HL-60/S4 treated with phorbol 12-myristate 13-acetate at 8.2 ng/mL for 4 days and 3 days (cell line): Measurements from ENCODE around the gene LRP4.

ENCODE experiments used
- in situ Hi-C: fragments of 300-500 bp; cut with MboI; formaldehyde crosslinking; loops from 2 replicates; pipeline ENCODE4 v1.15.0; 2022; ENCODE audit warnings: low sequenced_read_pairs

Gene LRP4

DNA sequence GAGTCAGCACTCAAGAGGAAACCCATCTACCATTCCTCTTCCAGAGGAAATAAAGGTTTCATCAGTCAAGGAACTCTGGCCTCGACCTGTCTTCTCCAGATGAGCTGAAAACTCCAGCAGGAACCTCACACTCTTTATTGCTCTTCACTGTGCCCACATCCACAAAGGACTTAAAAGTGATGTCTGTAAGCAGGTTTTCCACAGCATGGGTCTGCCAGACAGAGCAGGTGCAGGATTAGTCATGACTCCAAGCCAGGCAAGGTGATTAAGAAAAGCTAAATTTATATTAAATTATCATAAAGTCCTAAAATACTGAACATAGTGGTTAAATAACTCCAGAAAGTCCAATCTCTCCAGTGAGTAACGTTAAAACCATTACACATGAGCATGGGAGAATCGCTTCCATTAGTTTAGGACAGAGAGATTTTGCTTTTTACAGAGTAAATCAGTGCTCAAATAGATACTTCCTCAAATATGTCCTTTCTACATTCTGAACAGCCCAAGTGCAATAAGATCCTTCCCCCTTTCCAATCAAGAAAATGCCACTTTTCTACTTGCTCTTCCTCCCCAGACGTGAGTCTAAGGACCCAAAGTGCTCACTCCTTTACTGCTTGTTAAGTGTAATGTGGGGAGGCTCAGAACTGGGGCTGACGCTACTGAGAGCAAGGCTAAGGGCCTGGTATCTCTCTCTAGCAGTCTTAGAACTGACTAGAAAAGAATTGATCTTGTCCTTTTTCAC, 61.6 kb downstream of the LRP4 start:
- in situ Hi-C loops = no loop called here

DNA sequence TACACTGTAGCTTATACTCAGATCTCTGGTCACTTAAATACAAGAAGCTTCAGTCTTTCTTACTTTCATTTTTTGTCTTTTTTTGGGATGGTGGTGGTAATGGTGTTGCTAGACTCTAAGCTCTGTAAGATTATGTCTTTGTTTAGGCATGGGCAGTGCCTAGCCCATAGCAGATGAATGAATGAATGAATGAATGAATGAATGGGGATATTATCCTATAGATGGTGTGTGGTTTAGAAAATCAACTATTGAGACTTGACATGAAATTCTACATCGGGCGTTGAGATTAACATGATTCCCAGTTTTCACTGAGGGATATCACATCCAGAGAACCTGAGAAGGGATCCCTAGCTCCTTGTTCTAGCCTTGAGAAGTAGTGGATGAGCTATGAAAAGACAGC, 62.5 kb downstream of the LRP4 start:
- in situ Hi-C loops = no loop called here

DNA sequence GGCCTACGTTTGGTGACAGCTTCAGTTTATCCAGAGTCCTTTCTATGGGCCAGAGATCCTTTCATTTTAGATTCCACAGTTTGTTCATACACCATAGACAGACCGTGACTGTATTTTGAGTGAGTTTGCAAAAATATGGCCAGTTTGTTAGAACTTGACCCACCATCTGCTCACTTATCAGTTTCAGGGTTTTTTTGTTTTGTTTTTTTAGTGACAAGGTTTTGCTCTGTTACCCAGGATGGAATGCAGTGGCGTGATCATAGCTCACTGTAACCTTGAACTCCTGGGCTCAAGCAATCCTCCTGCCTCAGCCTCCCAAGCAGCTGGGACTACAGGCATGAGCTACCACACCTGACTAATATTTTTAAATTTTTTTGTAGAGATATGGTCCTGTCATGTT, 63.2 kb downstream of the LRP4 start:
- in situ Hi-C loops = no loop called here

DNA sequence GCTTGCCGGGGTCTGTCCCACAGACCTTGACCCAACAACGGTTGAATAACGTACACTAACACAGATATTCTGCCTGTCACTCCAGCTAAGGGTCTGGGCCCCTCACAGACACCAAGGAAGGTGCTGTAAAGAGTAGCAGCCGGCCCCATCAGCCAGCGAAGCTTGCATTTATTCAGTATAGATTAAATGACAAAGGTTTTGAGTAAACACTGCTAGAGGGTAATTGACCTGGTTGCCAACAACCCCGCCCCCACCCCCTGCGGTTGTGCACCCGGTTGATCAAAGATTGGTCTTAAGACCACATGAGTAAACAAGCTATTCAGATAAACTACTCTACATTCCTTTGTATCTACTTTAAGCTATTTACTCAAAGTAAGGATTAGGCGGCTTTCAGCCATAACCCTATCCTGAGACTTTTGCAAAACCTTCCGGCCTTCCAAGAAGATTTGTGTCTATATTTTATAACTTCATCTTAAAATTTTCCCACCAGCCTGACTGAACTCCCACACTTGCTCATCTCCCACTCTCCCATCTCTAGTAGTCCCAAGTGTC, 67.4 kb downstream of the LRP4 start:
- in situ Hi-C loops = no loop called here

DNA sequence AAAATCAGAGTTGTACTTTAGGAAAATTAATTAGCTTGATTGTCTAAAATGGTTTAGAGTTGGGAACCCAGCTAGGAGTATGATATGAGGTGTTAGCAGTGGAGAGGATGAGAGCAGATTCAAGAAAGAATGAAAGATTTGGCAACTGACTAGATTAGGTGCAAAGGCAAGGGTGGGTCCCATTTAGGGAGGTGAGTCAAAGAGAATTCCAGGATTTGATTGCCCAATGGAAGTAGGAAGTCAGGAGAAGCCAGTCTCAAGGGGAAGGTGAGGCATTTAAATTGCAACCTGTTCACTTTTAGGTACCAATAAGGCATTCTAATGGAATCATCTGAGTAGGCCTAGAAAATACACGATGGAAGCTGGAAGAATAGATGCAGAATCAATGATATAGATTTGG, 68.7 kb downstream of the LRP4 start:
- in situ Hi-C loops = no loop called here

DNA sequence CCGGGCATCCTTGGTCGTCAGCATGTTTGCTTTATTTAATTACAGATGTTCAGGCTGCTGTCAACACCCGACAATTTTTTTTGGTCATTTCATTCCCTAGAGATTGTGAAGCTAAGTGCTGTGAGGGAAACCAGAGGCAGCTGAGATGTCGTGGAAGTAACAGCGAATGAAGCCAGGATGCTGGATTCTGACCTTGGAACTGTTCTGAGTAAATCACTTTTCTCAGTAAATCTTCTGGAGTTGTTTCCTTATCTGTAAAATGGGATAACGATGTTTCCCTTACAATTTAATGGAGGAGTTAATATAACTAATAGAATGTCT, 71.9 kb downstream of the LRP4 start:
- in situ Hi-C loops = no loop called here

DNA sequence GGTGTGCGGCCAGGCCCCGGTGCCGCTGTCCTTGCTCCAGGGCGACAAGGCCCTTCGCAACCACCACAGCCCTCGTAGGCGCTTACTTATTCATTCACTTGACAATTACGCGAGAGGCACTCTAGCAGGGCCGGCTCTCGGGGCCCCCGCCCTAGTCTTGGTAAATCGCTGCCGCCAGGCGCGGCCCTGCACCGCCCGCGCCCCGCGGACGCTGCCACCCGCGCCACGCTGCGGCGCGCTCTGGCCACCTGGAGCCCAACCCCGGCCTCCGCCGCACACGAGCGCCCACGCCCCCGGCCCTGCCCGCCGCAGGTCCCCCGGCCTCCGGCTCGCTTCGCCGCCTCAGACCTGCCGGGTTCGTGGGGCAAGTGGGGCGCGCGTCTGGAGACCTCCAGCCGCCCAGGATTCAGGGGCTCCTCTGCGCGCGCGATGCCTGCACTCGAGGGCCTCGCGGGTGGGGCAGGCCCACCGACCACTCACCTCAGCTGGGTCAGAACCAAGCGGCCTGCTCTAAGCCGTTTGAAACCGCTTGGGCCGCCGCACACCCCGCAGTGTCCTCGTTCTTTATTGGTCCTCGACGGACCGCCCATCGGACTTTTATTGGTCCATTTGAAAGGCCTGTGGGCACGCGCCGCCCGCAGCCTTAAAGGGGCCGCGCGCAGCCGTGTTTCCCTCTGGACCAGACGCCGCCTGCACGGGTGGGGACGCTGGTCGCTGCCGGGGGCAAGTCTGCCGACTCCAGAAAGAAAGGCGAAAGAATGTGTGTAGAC, 72.4 kb downstream of the LRP4 start, which contains the start of gene CKAP5:
Gene CKAP5, minus strand, starts transcription at position 541 of the 770 bp plus-strand sequence. CDS start 25,049 bp downstream, outside the sequence.
- in situ Hi-C loops = no loop called here

DNA sequence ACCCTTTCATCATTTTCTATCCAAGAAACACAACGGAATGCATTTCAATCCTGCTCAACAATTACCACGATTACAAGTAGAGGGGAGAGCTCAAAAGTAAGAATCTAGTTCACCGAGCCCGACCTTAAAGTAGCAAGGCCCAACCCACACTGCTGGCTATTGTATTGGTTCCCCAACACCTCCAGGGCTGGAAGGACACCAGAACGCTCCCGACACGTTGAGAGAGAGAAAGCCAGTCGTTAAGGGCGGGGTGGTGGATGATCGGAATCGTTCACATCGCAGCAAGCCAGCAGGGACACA, 73.0 kb downstream of the LRP4 start:
- in situ Hi-C loops = no loop called here

DNA sequence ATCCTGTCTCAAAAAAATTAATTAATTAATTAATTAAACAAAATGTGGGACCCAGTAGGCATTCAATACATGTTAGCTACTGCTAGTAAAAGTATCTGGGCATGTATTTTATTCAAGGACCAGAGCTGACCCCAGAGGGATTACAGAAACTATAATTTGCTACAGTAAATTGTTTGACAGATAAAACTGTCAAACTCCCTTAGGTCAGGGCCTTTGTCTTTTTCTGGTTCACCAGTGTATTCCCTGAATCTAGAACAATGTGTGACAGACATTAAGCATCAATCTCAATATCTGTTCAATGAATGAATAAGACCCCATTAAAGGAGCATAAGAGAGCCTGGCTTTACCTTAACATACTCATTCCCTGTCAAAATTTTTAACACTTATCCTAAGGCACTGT, 78.2 kb downstream of the LRP4 start:
- in situ Hi-C loops = no loop called here

DNA sequence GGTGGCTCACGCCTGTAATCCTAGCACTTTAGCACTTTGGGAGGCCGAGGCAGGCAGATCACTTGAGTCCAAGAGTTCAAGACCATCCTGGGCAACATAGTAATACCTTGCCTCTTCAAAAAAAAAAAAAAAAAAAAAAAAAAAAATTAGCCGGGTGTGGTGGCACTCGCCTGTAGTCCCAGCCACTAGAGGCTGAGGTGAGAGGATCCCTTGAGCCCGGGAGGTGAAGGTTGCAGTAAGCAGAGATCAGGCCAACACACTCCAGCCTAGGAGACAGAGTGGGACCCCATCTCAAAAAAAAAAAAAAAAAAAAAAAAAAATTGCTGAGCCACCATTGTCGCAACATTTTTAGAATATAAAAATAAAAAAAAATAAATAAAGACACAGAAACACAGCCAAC, 79.8 kb downstream of the LRP4 start:
- in situ Hi-C loops = no loop called here

DNA sequence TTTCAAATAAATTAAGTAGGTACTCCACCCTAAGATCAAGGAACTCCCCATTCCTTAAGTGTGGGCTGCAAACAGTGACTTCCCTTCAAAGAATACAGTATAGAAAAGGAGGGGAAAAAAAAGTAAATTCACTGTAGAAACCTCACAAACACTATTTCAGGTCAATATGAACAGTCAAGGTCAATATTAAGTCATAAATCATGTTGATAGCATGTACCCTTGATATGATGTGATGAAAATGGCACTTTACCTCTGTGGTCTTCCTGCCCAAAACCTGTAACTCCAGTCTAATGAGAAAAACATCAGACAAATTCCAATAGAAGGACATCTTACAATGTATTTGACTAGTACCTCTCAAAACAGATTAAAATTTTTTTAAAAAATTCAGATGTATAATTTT, 80.5 kb downstream of the LRP4 start:
- in situ Hi-C loops = no loop called here

DNA sequence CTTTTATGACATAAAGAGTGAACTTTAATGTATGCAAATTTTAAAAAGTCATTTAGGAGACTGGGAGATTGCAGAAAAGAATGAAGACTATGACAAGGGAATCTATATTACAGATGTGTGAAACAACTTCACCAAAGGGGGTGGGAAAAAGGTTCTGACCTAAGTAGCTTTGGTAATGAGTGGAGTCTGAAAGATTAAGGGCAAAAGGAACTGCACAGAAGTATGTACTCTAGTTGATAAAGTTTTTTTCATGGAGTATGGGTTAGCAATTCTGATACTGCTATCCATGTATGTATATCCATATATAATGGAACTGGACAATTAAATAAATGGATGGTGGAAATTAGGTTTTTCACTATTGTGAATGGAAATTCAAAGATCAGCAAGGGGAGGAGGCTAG, 81.5 kb downstream of the LRP4 start:
- in situ Hi-C loops = no loop called here

DNA sequence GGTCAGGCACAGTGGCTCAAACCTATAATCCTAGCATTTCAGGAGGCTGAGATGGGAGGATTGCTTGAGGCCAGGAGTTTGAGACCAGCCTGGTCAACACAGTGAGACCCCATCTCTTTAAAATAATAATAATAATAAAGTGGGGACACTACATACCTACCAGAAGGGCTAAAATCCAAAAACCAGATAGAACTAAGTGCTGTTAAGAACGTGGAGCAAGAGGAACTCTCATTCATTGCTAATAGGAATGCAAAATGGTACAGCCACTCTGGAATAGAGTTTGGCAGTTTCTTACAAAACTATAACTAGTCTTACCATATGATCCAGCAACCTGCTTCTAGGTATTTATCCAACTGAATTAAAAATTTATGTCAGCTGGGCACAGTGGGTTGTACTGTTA, 81.9 kb downstream of the LRP4 start:
- in situ Hi-C loops = no loop called here

DNA sequence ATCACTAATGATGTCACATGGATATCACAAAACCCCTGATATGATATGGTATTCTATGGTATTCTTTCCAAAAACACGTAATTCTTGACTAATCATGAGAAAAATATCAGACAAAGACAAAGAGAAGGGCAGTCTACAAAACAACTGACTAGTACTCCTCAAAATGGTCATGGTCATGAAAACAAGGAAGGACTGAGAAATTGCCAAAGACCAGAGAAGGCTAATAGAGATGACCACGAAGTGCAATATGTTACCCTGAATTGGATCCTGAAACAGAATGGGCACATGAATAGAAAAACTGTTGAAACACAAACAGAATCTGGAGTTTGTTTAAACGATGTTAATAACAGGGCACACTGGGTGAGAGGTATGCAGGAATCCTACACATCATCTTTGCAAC, 82.5 kb downstream of the LRP4 start:
- in situ Hi-C loops = no loop called here

DNA sequence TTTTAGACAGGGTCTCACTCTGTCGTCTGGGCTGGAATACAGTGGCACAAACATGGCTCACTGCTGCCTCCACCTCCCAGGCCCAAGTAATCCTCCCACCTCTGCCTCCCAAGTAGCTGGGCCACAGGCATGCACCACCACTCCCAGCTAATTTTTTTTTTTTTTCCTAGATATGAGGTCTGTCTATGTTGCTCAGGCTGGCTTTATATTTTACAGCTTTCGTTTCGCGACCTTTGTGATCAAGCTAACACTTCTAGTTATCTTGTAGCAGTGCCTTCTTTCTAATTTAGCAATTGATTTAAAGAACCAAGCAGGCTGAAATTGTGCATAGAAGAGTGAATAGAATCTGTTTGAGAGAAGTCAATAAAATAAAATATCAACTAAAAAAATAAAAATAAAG, 83.5 kb downstream of the LRP4 start:
- in situ Hi-C loops = no loop called here

DNA sequence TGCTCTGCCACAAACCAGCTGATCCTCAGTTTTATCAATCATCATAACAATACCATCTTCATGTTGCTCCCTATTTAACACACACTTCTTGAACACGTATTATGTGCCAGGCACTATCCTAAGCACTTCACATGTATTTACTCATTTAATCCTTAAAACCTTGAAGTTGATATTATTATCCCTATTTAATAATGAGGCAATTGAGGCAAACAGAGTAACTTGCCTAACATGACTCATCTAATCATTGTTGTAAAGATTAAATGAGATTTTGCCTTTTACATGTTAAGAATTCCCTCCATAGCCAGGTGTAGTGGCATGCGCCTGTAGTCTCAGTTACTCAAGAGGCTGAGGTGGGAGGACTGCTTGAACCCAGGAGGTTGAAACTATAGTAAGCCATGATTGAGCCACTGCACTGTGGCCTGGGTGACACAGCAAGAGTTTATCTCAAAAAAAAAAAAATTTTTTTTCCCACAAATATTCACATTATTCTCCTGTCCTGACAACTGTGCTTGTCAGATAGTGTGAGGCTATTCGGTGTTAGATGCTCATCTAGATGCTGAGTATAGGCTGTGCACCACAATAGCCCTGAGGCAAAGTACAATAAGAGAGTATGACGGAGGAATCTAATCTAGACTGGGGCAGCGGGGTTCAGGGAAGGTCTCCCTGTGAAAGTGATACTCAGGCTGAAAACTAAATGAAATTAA, 85.7 kb downstream of the LRP4 start:
- in situ Hi-C loops = no loop called here

DNA sequence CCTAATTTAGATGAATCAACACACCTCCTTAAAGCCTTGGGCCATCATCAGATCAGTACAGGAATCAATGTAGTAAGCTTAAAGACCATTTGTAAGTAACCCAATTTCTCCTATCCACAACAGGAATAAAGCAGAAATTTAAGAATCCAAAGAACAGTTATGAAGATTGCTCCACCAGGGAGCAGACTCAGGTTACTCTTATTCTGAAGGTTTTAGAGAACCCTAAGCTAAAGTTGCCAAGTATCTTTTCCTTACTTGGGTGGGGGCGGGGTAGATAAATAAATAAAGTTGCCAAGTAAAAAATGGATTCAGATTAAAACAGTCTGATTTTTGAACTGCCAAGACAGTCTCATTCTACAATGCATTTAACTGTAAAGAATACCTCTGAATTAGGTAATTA, 90.4 kb downstream of the LRP4 start:
- in situ Hi-C loops = no loop called here

DNA sequence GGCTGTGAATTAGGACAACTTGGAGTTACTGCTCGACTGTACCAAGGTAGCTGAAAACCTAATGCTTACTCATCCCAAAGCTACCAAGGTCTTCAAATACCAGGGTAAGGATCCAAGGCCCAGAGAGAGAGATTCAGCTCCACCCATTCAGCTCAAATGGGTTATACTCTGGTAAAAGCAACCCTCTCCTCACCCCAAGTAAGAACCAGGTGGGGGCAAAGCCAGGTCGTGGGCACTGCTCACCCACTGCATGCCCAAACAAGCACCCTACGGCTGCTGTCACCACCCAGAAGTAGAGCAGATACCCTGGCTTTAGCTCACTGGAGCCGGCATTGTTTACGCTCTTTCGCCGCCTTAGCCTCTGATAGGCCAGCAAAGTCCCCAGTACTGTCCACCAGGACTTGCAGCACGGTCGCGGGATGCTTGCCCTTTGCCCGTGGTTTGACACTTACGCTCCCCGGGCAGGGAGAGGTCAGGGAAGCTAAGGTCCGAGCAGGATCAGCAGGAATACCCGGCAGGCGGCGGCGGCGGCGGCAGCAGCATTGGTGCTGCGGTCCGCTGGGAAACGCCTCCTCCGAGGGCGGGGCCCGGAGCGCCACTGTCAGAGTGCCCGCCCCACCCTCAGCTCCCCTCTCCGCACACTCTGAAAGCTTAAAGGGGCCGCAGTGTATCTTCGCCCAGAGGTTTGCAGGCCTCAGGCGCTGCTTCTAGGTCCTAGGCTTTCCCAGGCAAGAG, 91.9 kb downstream of the LRP4 start:
- in situ Hi-C loops = no loop called here

DNA sequence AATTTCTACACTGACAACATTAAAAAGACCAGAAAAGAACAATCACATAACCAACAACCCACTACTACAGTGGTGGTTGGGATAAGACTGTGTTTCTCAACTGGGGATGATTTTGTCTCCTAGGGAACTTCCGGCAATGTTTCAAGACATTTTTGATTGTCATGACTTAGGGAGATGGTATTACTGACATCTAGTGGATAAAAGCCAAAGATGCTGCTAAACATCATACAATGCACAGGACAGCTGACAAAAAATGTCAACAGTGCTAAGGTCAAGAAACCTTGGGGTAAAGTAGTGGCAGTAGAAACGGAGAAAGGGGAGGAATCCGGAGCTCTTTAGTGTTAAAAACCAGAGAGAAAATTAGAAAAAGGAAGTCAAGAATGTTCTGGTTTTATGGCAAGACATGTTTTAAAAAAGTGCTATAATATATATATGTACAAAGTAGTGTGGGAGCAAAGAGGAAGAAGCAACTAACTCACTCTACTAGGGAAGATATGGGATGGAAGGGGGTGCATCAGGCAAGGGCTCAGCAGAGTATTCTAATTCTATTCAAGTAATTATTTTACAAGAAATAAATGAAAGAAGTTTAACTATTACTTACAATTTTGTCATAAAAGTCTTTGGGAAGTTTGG, 109.4 kb downstream of the LRP4 start:
- in situ Hi-C loops = no loop called here
